ENCODE results near the gene CRY1. TPM values are rescaled to one million over a fixed set of nuclear protein-coding genes. Genes with fewer than 3 reads are reported as not detected.

CRY1 gene
- total RNA-seq, 1 donor from 2014 or later: 16.9 TPM

DNA sequence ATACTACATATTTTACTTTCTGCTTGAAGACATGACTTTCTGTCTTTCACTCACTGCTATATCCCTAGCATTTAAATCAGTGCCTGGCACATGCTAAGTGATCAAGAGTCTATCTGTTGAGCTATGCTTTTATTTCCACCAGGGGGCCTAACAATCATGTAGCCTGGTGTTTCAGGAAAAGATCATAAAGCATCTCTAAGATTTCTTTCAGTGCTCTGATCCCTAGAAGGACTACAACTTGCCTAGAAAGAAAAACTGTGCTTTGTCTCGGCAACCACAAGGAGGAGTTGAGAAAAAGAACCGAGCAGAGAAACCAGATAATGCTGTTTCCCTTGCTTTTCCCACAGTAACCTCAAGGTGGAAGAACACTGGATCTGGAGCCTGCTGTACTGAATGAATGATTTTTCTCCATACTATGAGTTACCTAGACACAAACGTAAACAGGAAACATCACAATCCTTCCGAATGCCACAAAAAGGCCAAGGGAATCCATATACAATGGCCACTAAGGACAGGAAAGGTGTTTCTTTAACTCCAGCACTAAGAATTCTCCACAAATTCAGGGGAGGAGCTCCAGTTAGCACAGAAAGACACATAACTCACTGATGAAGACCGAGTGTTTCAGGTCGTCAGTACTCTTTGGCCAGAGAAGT, 1.2 kb downstream of the CRY1 start:
- Histone ChIP-seq H3K27ac (peak overlapping the region; percentile 96), H3K9me3 (no peaks in the 10 kb centered on the region), H3K4me3 (peak overlapping the region; percentile 83), H3K27me3 (no peaks in the 10 kb centered on the region), H3K36me3 (no peaks in the 10 kb centered on the region), H3K4me1 (peaks cover 20% of the 10 kb centered on the region)
- peak; percentile 47 for ATAC-seq
- intact Hi-C loops (cut with DNase I): no loop called here
- TF ChIP-seq, protein P1, sequence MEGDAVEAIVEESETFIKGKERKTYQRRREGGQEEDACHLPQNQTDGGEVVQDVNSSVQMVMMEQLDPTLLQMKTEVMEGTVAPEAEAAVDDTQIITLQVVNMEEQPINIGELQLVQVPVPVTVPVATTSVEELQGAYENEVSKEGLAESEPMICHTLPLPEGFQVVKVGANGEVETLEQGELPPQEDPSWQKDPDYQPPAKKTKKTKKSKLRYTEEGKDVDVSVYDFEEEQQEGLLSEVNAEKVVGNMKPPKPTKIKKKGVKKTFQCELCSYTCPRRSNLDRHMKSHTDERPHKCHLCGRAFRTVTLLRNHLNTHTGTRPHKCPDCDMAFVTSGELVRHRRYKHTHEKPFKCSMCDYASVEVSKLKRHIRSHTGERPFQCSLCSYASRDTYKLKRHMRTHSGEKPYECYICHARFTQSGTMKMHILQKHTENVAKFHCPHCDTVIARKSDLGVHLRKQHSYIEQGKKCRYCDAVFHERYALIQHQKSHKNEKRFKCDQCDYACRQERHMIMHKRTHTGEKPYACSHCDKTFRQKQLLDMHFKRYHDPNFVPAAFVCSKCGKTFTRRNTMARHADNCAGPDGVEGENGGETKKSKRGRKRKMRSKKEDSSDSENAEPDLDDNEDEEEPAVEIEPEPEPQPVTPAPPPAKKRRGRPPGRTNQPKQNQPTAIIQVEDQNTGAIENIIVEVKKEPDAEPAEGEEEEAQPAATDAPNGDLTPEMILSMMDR (IDR thresholded peaks at IDR 0.05): peak; percentile 73
- DNase-seq: no peak

DNA sequence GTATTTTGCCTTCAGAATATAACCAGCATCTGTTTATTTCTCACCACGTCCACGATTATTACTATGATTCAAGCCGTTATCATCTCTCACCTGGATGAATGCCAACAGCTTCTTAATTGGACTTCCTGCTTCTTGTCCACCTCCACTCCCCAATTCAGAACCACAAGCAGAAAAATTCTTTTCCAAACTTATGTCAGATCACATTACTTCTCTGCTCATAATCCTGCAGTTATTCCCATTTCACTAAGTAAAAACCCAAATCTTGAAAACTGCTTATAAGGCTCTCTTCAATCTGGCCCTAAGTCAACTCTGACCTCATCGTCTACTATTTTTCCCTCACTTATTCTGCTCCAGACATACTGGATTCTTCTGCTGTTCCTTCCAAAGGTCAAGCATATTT, 2.0 kb downstream of the CRY1 start:
- Histone ChIP-seq H3K4me3 (peak overlapping the region; percentile 83), H3K27ac (peak overlapping the region; percentile 12), H3K36me3 (no peaks in the 10 kb centered on the region), H3K9me3 (no peaks in the 10 kb centered on the region), H3K4me1 (peaks cover 20% of the 10 kb centered on the region), H3K27me3 (no peaks in the 10 kb centered on the region)
- ATAC-seq (no peak), DNase-seq (no peak)
- intact Hi-C loops (cut with DNase I): no loop called here
- TF ChIP-seq, protein P1 (IDR thresholded peaks at IDR 0.05): no peak

DNA sequence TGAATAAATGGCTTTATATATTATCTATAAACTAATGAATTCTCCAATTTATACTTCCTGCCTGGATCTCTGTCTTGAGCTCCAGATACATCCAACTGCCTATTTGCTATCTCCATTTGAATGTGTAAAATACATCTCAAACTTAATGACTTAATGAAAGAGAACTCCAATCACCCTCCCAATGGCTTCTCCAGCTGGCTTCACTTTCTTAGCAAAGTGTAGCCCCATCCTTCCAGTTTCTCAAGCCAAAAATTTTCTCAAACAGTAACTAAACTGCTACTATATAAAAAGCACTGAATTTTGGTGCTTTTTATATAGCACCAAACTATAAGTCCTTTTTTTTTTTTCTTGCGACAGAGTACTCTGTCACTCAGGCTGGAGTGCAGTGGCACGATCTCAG, 2.6 kb downstream of the CRY1 start:
- TF ChIP-seq, protein P1 (IDR thresholded peaks at IDR 0.05): no peak
- H3K4me3 ChIP-seq: peak overlapping the region; percentile 83
- DNase-seq: no peak
- no peaks in the 10 kb centered on the region for H3K27me3 ChIP-seq
- H3K9me3 ChIP-seq: no peaks in the 10 kb centered on the region
- no peaks in the 10 kb centered on the region for H3K36me3 ChIP-seq
- ATAC-seq: no peak
- intact Hi-C loops (cut with DNase I): no loop called here
- no peak overlapping the region for H3K27ac ChIP-seq
- H3K4me1 ChIP-seq: peaks cover 20% of the 10 kb centered on the region

DNA sequence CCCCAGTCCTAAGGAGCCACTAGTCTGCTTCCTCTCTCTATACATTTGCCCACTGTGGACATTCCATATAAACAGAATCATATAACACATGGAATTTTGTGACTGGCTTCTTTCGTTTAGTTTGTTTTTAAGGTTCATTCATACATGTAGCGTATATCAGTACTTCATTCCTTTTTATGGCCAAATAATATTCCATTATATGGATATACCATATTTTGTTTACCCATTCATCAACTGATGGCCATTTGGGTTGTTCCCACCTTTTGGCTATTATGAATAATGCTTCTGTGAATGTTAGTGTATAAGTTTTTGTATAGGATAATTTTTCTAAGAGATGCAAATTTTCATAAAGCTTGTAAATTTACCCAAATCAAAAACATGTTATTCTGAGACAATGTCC, 4.4 kb downstream of the CRY1 start:
- Histone ChIP-seq H3K4me3 (no peak overlapping the region), H3K9me3 (no peaks in the 10 kb centered on the region), H3K27me3 (no peaks in the 10 kb centered on the region), H3K36me3 (no peaks in the 10 kb centered on the region), H3K4me1 (peaks cover 15% of the 10 kb centered on the region), H3K27ac (no peak overlapping the region)
- ATAC-seq (no peak), DNase-seq (no peak)
- intact Hi-C loops (cut with DNase I): no loop called here
- TF ChIP-seq, protein P1 (IDR thresholded peaks at IDR 0.05): no peak

DNA sequence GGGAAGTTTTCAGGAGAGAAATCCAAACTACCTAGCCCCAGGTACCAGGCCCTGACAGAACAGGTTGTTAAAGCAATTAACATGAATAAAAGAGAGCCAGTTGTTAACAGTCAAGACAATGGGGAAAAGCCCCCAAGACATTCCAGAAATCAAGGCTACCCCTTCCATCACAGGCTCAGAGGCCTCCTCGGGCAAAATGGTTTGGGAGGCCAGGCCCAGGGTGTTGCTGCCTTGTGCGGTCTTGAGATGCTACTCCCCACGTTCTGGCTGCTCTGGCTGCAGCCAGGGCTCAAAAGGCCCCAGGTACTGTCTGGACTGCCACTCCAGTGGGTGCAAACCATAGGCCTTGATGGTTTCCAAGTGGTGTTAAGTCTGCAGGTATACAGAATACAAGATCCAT, 7.0 kb downstream of the CRY1 start:
- no peak for ATAC-seq
- no peak for DNase-seq
- Histone ChIP-seq H3K9me3 (no peaks in the 10 kb centered on the region), H3K27ac (no peak overlapping the region), H3K36me3 (no peaks in the 10 kb centered on the region), H3K4me1 (peaks cover 6% of the 10 kb centered on the region), H3K27me3 (no peaks in the 10 kb centered on the region), H3K4me3 (no peak overlapping the region)
- intact Hi-C loops (cut with DNase I): no loop called here
- TF ChIP-seq, protein P1 (IDR thresholded peaks at IDR 0.05): no peak

DNA sequence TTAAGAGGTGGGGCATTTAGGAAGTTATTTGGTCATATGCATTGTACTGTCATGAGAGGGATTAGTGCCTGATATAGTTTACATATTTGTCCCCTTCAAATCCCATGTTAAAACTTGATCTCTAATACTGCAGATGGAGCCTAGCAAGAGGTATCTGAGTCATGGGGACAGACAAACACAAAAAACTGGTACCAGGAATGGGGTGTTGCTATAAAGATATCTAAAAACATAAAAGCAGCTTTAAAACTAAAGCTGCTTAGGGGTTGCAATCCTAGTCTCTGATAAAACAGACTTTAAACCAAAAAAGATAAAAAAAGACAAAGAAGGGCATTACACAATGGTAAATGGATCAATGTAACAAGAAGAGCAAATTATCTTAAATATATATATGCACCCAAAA, 11.6 kb downstream of the CRY1 start:
- Histone ChIP-seq H3K27ac (no peak overlapping the region), H3K9me3 (no peaks in the 10 kb centered on the region), H3K36me3 (no peaks in the 10 kb centered on the region), H3K4me3 (no peak overlapping the region), H3K4me1 (peaks cover 14% of the 10 kb centered on the region), H3K27me3 (no peaks in the 10 kb centered on the region)
- ATAC-seq (no peak), DNase-seq (no peak)
- intact Hi-C loops (cut with DNase I): no loop called here
- TF ChIP-seq, protein P1 (IDR thresholded peaks at IDR 0.05): no peak
